Upper lobe of left lung (tissue), 6 donors: Measurements from ENCODE around the gene MYO1C. TPM values are rescaled to one million over a fixed set of nuclear protein-coding genes. Genes with fewer than 3 reads are reported as not detected.

ENCODE experiments used
- ATAC-seq, 2 donors: fragments of 200-7000 bp; cut with Tn5 transposase; one replicate each; pipeline ENCODE4 v1.9.1; 2022; ENCODE audit warnings: mild to moderate bottlenecking in 2 of 2, moderate library complexity in 2 of 2; ENCODE audit not compliant: low FRiP score in 2 of 2
- DNase-seq, 2 donors: peaks; one replicate each; pipeline ENCODE4 v3.0.0-alpha.2; 2019 to 2020
- H3K27ac ChIP-seq, 4 donors: fragments of 200-600 bp; sonication (generic); one replicate each; pipeline ENCODE4 v1.5.1; 2016 to 2019
- H3K27me3 ChIP-seq, 4 donors: fragments of 200-600 bp; sonication (generic); one replicate each; pipeline ENCODE4 v1.5.1; 2017 to 2019
- H3K36me3 ChIP-seq, 4 donors: fragments of 200-600 bp; sonication (generic); one replicate each; pipeline ENCODE4 v1.5.1; 2016 to 2019
- H3K4me1 ChIP-seq, 4 donors: fragments of 200-600 bp; sonication (generic); one replicate each; pipeline ENCODE4 v1.5.1; 2018 to 2019
- H3K4me3 ChIP-seq, 4 donors: fragments of 200-600 bp; sonication (generic); one replicate each; pipeline ENCODE4 v1.5.1; 2017 to 2019; ENCODE audit warnings: mild to moderate bottlenecking in 2 of 4, moderate library complexity in 1 of 4
- H3K9me3 ChIP-seq, 4 donors: fragments of 200-600 bp; sonication (generic); one replicate each; pipeline ENCODE4 v1.5.1; 2018 to 2019
- CTCF ChIP-seq, 6 experiments: fragments of 450-650 bp in 4 of 6; fragments of 200-600 bp in 2 of 6; sonication (generic) in 2 of 6; IDR thresholded peaks; one replicate each; pipeline ENCODE4 v1.5.1; 2016 to 2019; ENCODE audit warnings: antibody characterized with exemption in 6 of 6
- EP300 ChIP-seq, 4 donors: sonication (generic); formaldehyde crosslinking; IDR thresholded peaks; one replicate each; pipeline ENCODE4 v1.5.1; 2017; ENCODE audit warnings: antibody characterized with exemption in 4 of 4, control low read depth in 2 of 4
- POLR2A ChIP-seq, 4 donors: fragments of 450-650 bp; IDR thresholded peaks; one replicate each; pipeline ENCODE4 v1.5.1; 2016 to 2017; ENCODE audit warnings: antibody characterized with exemption in 4 of 4, mild to moderate bottlenecking in 2 of 4
- POLR2AphosphoS5 ChIP-seq, 2 donors: sonication (generic); formaldehyde crosslinking; IDR thresholded peaks; one replicate each; pipeline ENCODE4 v1.5.1; 2017; ENCODE audit warnings: antibody characterized with exemption in 2 of 2
- WGBS, 2 donors: methylation state at CpG; one replicate each; pipeline ENCODE4 v1.1.5; 2017 to 2018; 5-methylcytosine and 5-hydroxymethylcytosine counted together
- total RNA-seq, 6 donors: library from RNA; depleted of rRNA in 4 of 6; stranded (reverse); fragments of >200 nt in 4 of 6; gene quantifications; one replicate each; pipeline versions ENCODE4 v1.1.0 to v1.2.1, GENCODE V29; 2016 to 2021
- donor health status: DM: no; HTN: no; CAD: no; lungs with moderate emphysema.
- donor health status: DM: no; HTN: yes; CAD: no; lungs with severe emphysema.

Gene MYO1C
- total RNA-seq, 6 donors from 2014 or later, result 186 to 358 (median 266) TPM

DNA sequence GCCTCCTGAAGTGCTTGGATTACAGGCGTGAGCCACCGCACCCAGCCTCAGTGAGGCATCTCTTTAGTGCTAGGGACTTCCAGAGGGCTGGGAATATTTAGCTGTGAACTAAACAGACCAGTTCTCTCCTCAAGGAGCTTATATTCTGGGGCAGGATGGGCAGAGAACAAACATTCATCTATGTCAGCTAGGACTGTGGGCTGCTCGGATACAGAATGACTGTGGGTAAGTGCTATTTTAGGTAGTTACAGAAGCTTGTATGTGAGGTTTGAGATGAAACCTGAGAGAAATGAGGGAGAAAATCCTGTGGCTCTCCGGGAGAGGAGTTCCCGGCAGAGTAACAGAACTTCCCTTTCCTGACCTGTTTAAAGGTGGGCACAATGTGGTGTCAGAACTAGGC, 30.1 kb upstream of the MYO1C start:
- TF ChIP-seq EP300 (IDR thresholded peaks at IDR 0.05) (no peak), CTCF (IDR thresholded peaks at IDR 0.05) (no peak), POLR2AphosphoS5 (IDR thresholded peaks at IDR 0.05) (no peak), POLR2A (IDR thresholded peaks at IDR 0.05) (no peak)

DNA sequence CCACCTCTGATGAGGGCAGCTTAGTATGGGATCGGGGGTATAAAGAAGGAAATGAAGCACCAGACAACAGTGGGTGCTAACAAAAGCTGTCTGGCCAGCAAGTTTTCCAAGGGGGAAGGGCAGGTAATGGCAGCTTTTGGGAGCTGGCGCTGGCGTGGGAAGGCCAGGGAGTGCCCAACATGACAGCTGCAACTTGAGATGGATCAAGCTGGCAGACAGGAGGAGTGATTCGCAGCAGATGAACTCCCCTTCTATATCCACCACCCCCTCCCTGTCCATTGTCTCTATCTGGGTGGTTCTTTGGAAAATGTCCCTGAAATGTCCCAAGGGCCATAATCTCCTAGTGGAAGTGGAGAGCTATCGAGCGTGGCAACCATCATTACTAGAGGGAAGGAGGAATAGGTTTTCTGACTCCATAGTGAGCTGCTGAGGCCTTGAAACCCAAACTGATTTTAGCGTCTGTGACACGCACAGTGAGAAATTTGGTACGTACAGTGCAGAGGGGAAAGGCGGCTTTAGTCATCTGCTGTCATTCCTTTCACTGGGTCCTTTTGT, 28.7 kb upstream of the MYO1C start:
- DNase-seq (no peak), ATAC-seq (no peak)
- peaks cover 3 to 63% (median 31%) of the 10 kb centered on the region in 4 donors for H3K36me3 ChIP-seq
- H3K4me3 ChIP-seq, result no peak overlapping the region
- H3K27me3 ChIP-seq, result no peaks in the 10 kb centered on the region
- 94% methylated on average over 9 to 10 of the region's 10 CpGs for WGBS, 2 donors
- peak overlapping the region in 1 of 4 donors; percentile 2 for H3K27ac ChIP-seq
- no peaks in the 10 kb centered on the region for H3K9me3 ChIP-seq
- peaks cover 7 to 9% (median 7%) of the 10 kb centered on the region in 4 donors for H3K4me1 ChIP-seq
- TF ChIP-seq POLR2A (IDR thresholded peaks at IDR 0.05), result no peak
- TF ChIP-seq CTCF (IDR thresholded peaks at IDR 0.05), result no peak
- no peak for TF ChIP-seq EP300 (IDR thresholded peaks at IDR 0.05)
- TF ChIP-seq POLR2AphosphoS5 (IDR thresholded peaks at IDR 0.05), result no peak

More for the DNA sequence above, 30.1 kb upstream of the MYO1C start:
- no peaks in the 10 kb centered on the region for H3K27me3 ChIP-seq
- ATAC-seq (no peak), DNase-seq (no peak)
- H3K36me3 ChIP-seq, result peaks cover 3 to 77% (median 39%) of the 10 kb centered on the region in 4 donors
- 96 to 97% methylated on average over 5 of the region's 5 CpGs for WGBS, 2 donors
- H3K9me3 ChIP-seq, result no peaks in the 10 kb centered on the region
- no peak overlapping the region for H3K27ac ChIP-seq
- peaks cover 1 to 3% (median 2%) of the 10 kb centered on the region in 4 donors for H3K4me1 ChIP-seq
- H3K4me3 ChIP-seq, result no peak overlapping the region

DNA sequence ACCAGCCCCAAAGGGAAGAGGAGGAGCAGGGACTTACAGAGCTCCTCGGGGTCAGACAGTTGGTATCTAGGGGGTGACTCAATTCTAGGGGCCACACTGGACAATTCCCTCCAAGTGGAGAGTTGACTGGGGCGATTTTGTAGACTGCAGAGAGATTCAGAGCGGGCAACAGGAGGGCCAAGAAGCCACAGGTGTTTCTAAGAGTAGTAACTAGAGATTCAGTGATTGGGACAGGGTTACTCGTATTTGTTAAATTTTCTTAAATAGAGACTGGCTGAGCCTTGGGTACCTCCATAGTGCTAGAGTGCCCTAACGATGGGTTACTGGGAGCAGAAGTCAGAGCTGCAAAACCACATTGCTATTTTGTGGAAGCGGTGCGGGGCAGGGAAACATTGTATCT, 27.2 kb upstream of the MYO1C start:
- no peaks in the 10 kb centered on the region for H3K9me3 ChIP-seq
- H3K27ac ChIP-seq, result no peak overlapping the region
- H3K27me3 ChIP-seq, result no peaks in the 10 kb centered on the region
- DNase-seq, result no peak
- no peak for TF ChIP-seq CTCF (IDR thresholded peaks at IDR 0.05)
- TF ChIP-seq POLR2A (IDR thresholded peaks at IDR 0.05), result no peak
- no peak for TF ChIP-seq EP300 (IDR thresholded peaks at IDR 0.05)
- TF ChIP-seq POLR2AphosphoS5 (IDR thresholded peaks at IDR 0.05), result no peak
- no peak overlapping the region for H3K4me3 ChIP-seq
- peaks cover 3 to 49% (median 22%) of the 10 kb centered on the region in 4 donors for H3K36me3 ChIP-seq
- no peak for ATAC-seq
- peaks cover 16 to 18% (median 17%) of the 10 kb centered on the region in 4 donors for H3K4me1 ChIP-seq
- WGBS, 2 donors, result 89 to 94% methylated on average over 7 of the region's 7 CpGs

- WGBS, 2 donors, result 68 to 80% methylated on average over 1 to 2 of the region's 2 CpGs
- ATAC-seq (no peak), DNase-seq (no peak)
- H3K4me1 ChIP-seq, result peaks cover 28 to 31% (median 30%) of the 10 kb centered on the region in 4 donors
- no peak overlapping the region for H3K4me3 ChIP-seq
- H3K27ac ChIP-seq, result no peak overlapping the region
- H3K9me3 ChIP-seq, result no peaks in the 10 kb centered on the region
- TF ChIP-seq POLR2AphosphoS5 (IDR thresholded peaks at IDR 0.05), result no peak
- no peak for TF ChIP-seq POLR2A (IDR thresholded peaks at IDR 0.05)
- no peak for TF ChIP-seq CTCF (IDR thresholded peaks at IDR 0.05)
- no peak for TF ChIP-seq EP300 (IDR thresholded peaks at IDR 0.05)
- no peaks in the 10 kb centered on the region for H3K27me3 ChIP-seq
- peaks cover 3 to 45% (median 17%) of the 10 kb centered on the region in 4 donors for H3K36me3 ChIP-seq
Observed at GRCh38 chr17:1518410-1518809, 25.9 kb upstream of the MYO1C start.
